Type B pancreatic cell (in vitro differentiated cells): ENCODE results near the gene OR10S1. TPM values are rescaled to one million over a fixed set of nuclear protein-coding genes. Genes with fewer than 3 reads are reported as not detected.

Source experiments
- DNase-seq: peaks from one replicate; pipeline ENCODE4 v3.0.0; 2021; ENCODE audit warnings: mixed read lengths; ENCODE audit not compliant: unreplicated experiment; ENCODE audit errors: extremely low spot score
- H3K27ac Mint-ChIP-seq: 2 replicates; pipeline ENCODE4 v1.8.0; 2021; ENCODE audit warnings: mild to moderate bottlenecking, mixed read lengths
- H3K27me3 Mint-ChIP-seq: 2 replicates; pipeline ENCODE4 v1.8.0; 2021; ENCODE audit warnings: mixed read lengths
- H3K36me3 Mint-ChIP-seq: 2 replicates; pipeline ENCODE4 v1.8.0; 2021; ENCODE audit warnings: mixed read lengths
- H3K4me1 Mint-ChIP-seq: one replicate; pipeline ENCODE4 v1.8.0; 2021; ENCODE audit warnings: mixed read lengths; ENCODE audit not compliant: unreplicated experiment
- H3K4me3 Mint-ChIP-seq: 2 replicates; pipeline ENCODE4 v1.8.0; 2021; ENCODE audit warnings: mild to moderate bottlenecking, mixed read lengths
- H3K9me3 Mint-ChIP-seq: 2 replicates; pipeline ENCODE4 v1.8.0; 2021; ENCODE audit warnings: mixed read lengths
- CTCF ChIP-seq: fragments of 200-600 bp; sonication (generic); conservative IDR thresholded peaks from 2 replicates; pipeline ENCODE4 v1.5.0; 2021; ENCODE audit warnings: antibody characterized with exemption, mild to moderate bottlenecking
- total RNA-seq: library from RNA; stranded (reverse); gene quantifications from 2 replicates; pipeline ENCODE4 v1.2.1, GENCODE V29; 2021; ENCODE audit warnings: low replicate concordance

The OR10S1 gene
- total RNA-seq, 1 donor from 2014 or later = not detected

GRCh38 chr11:123976770-123977560 lies 616 bp downstream of the OR10S1 start:
- Mint-ChIP-seq H3K27ac (no peak overlapping the region), H3K4me1 (no peaks in the 10 kb centered on the region), H3K4me3 (no peak overlapping the region), H3K36me3 (no peaks in the 10 kb centered on the region), H3K27me3 (peaks cover 3% of the 10 kb centered on the region), H3K9me3 (no peaks in the 10 kb centered on the region)
- TF ChIP-seq CTCF = no peak
- DNase-seq = no peak

GRCh38 chr11:123973816-123974215 lies 3.8 kb downstream of the OR10S1 start:
- TF ChIP-seq CTCF = no peak
- H3K27ac Mint-ChIP-seq = no peak overlapping the region
- H3K36me3 Mint-ChIP-seq = no peaks in the 10 kb centered on the region
- H3K27me3 Mint-ChIP-seq = no peaks in the 10 kb centered on the region
- no peaks in the 10 kb centered on the region for H3K4me1 Mint-ChIP-seq
- H3K4me3 Mint-ChIP-seq = no peak overlapping the region
- no peak for DNase-seq
- no peaks in the 10 kb centered on the region for H3K9me3 Mint-ChIP-seq

- Mint-ChIP-seq H3K4me1 (no peaks in the 10 kb centered on the region), H3K4me3 (no peak overlapping the region), H3K36me3 (no peaks in the 10 kb centered on the region), H3K27me3 (peaks cover 8% of the 10 kb centered on the region), H3K9me3 (peaks cover 13% of the 10 kb centered on the region), H3K27ac (no peak overlapping the region)
- no peak for TF ChIP-seq CTCF
- DNase-seq = no peak
Observed at GRCh38 chr11:123956752-123957151, 20.8 kb downstream of the OR10S1 start.

- no peaks in the 10 kb centered on the region for H3K27me3 Mint-ChIP-seq
- no peaks in the 10 kb centered on the region for H3K36me3 Mint-ChIP-seq
- H3K27ac Mint-ChIP-seq = no peak overlapping the region
Observed at GRCh38 chr11:123945132-123945531, 32.4 kb downstream of the OR10S1 start.

GRCh38 chr11:123943738-123944137 lies 33.8 kb downstream of the OR10S1 start, which contains the start of gene OR6T1:
Gene OR6T1 (minus strand): TSS chr11:123943838. CDS start chr11:123943838, 0 bp downstream.
- TF ChIP-seq CTCF = no peak
- Mint-ChIP-seq H3K4me3 (no peak within 1 kb of the TSS), H3K27me3 (no peaks in the 10 kb centered on the region), H3K27ac (no peak within 1 kb of the TSS), H3K4me1 (no peaks in the 10 kb centered on the region), H3K36me3 (no peaks in the 10 kb centered on the region), H3K9me3 (no peaks in the 10 kb centered on the region)
- no peak for DNase-seq

More at GRCh38 chr11:123945132-123945531, 32.4 kb downstream of the OR10S1 start:
- no peak for DNase-seq
- Mint-ChIP-seq H3K4me1 (no peaks in the 10 kb centered on the region), H3K9me3 (no peaks in the 10 kb centered on the region), H3K4me3 (no peak overlapping the region)
- TF ChIP-seq CTCF = no peak
